IMR-90 (cell line): ENCODE data around the gene SIRT2. TPM values are rescaled to one million over a fixed set of nuclear protein-coding genes. Genes with fewer than 3 reads are reported as not detected.

Experiments used
- ATAC-seq: fragments of 200-7000 bp; cut with Tn5 transposase; 2 replicates; pipeline ENCODE4 v1.9.1; 2020; ENCODE audit warnings: low read depth, mild to moderate bottlenecking, moderate library complexity
- BruUV-seq: library from RNA; stranded (reverse); fragments of 400-500 nt; replicated peaks from 2 replicates; lab custom pipeline; 2021; lab: Mats Ljungman, UMichigan
- CTCF ChIA-PET: fragments of 300-600 bp; formaldehyde crosslinking; extraction: SDS; loops from one replicate; lab custom pipeline; 2021; ENCODE audit warnings: antibody characterized with exemption; lab: Yijun Ruan, JAX
- POLR2A ChIA-PET: fragments of 300-600 bp; sonication (Branson Sonifier 250); formaldehyde crosslinking; loops from one replicate; lab custom pipeline; 2022; ENCODE audit warnings: antibody characterized with exemption; ENCODE audit not compliant: unreplicated experiment; lab: Charles Lee
- DNase-seq: peaks from one replicate; pipeline ENCODE4 v3.0.0; 2013
- H2AFZ ChIP-seq: replicated peaks from 2 replicates; pipeline ENCODE3; 2013; ENCODE audit warnings: low read length, mild to moderate bottlenecking; ENCODE audit not compliant: poor library complexity
- H2AK5ac ChIP-seq: 2 replicates; pipeline ENCODE4 v1.6.1; 2013; ENCODE audit warnings: low read depth, low read length, inconsistent platforms
- H2AK9ac ChIP-seq: replicated peaks from 2 replicates; pipeline ENCODE3; 2013; ENCODE audit warnings: mild to moderate bottlenecking, low read depth, low read length, moderate library complexity; ENCODE audit not compliant: poor library complexity
- H2BK120ac ChIP-seq: 2 replicates; pipeline ENCODE4 v1.6.1; 2013; ENCODE audit warnings: low read depth, low read length, inconsistent platforms
- H2BK15ac ChIP-seq: 3 replicates; pipeline ENCODE4 v1.6.1; 2013; ENCODE audit warnings: low read depth, low read length, inconsistent platforms
- H2BK20ac ChIP-seq: 2 replicates; pipeline ENCODE4 v1.6.1; 2013; ENCODE audit warnings: low read depth, mild to moderate bottlenecking, inconsistent platforms, low read length, moderate library complexity
- H2BK5ac ChIP-seq: 2 replicates; pipeline ENCODE4 v1.6.1; 2013; ENCODE audit warnings: mild to moderate bottlenecking, low read depth, low read length, inconsistent platforms; ENCODE audit not compliant: poor library complexity, severe bottlenecking
- H3K14ac ChIP-seq: replicated peaks from 2 replicates; pipeline ENCODE4 v1.6.1; 2013; ENCODE audit warnings: low read depth, low read length, inconsistent platforms
- H3K18ac ChIP-seq: 2 replicates; pipeline ENCODE4 v1.6.1; 2013; ENCODE audit warnings: low read depth, low read length, control low read depth
- H3K23ac ChIP-seq: 2 replicates; pipeline ENCODE4 v1.6.1; 2013; ENCODE audit warnings: low read depth, low read length, inconsistent platforms
- H3K27ac ChIP-seq: 2 replicates; pipeline ENCODE4 v1.5.1; 2013; ENCODE audit warnings: mild to moderate bottlenecking, control low read depth, low read length; ENCODE audit not compliant: insufficient read depth
- H3K27me3 ChIP-seq: 2 replicates; pipeline ENCODE4 v1.6.1; 2013; ENCODE audit warnings: low read length; ENCODE audit not compliant: control insufficient read depth, insufficient read depth
- H3K36me3 ChIP-seq: 2 replicates; pipeline ENCODE4 v1.6.1; 2013; ENCODE audit warnings: low read length, mixed read lengths; ENCODE audit not compliant: control insufficient read depth, insufficient read depth
- H3K4ac ChIP-seq: 2 replicates; pipeline ENCODE4 v1.6.1; 2013; ENCODE audit warnings: low read depth, low read length, inconsistent platforms
- H3K4me1 ChIP-seq: 2 replicates; pipeline ENCODE4 v1.6.1; 2013; ENCODE audit warnings: low read length, mixed read lengths; ENCODE audit not compliant: control insufficient read depth, insufficient read depth
- H3K4me2 ChIP-seq: 2 replicates; pipeline ENCODE4 v1.6.1; 2013; ENCODE audit warnings: low read depth, mild to moderate bottlenecking, control low read depth, low read length, moderate library complexity
- H3K4me3 ChIP-seq: 2 replicates; pipeline ENCODE4 v1.5.1; 2013; ENCODE audit warnings: low read depth, mild to moderate bottlenecking, control low read depth, low read length, moderate library complexity; ENCODE audit not compliant: insufficient read depth
- H3K56ac ChIP-seq: 2 replicates; pipeline ENCODE4 v1.6.1; 2013; ENCODE audit warnings: low read length, inconsistent platforms; ENCODE audit not compliant: insufficient read depth; ENCODE audit errors: extremely low read depth
- H3K79me1 ChIP-seq, 2 experiments: 2 replicates each; pipeline ENCODE4 v1.6.1; 2013; ENCODE audit warnings: low read length in 2 of 2, inconsistent platforms in 1 of 2, low read depth in 1 of 2
- H3K9ac ChIP-seq: 2 replicates; pipeline ENCODE4 v1.6.1; 2013; ENCODE audit warnings: low read depth, low read length, control low read depth
- H3K9me1 ChIP-seq: 2 replicates; pipeline ENCODE4 v1.6.1; 2013; ENCODE audit warnings: low read length, inconsistent platforms; ENCODE audit not compliant: insufficient read depth
- H3K9me3 ChIP-seq: 2 replicates; pipeline ENCODE4 v1.6.1; 2013; ENCODE audit warnings: low read length; ENCODE audit not compliant: control insufficient read depth, insufficient read depth
- H4K20me1 ChIP-seq: 2 replicates; pipeline ENCODE4 v1.6.1; 2013; ENCODE audit warnings: low read length, inconsistent platforms; ENCODE audit not compliant: insufficient read depth
- H4K5ac ChIP-seq: 2 replicates; pipeline ENCODE4 v1.6.1; 2013; ENCODE audit warnings: mild to moderate bottlenecking, low read depth, low read length, control low read depth
- H4K8ac ChIP-seq, 2 experiments: 2 replicates each; pipeline ENCODE4 v1.6.1; 2013; ENCODE audit warnings: low read depth in 2 of 2, low read length in 2 of 2, control low read depth in 1 of 2, inconsistent platforms in 1 of 2
- H4K91ac ChIP-seq: 2 replicates; pipeline ENCODE4 v1.6.1; 2013; ENCODE audit warnings: low read depth, low read length, inconsistent platforms; ENCODE audit not compliant: insufficient read depth
- BHLHE40 ChIP-seq: fragments of 150-350 bp; IDR thresholded peaks from 2 replicates; pipeline ENCODE4 v1.6.1; 2016; ENCODE audit warnings: mild to moderate bottlenecking, low read depth, low read length
- CEBPB ChIP-seq: IDR thresholded peaks from 2 replicates; pipeline ENCODE4 v1.6.1; 2012; ENCODE audit warnings: low read depth, low read length, improper control_type of control experiment
- CHD1 ChIP-seq: IDR thresholded peaks from 2 replicates; pipeline ENCODE4 v1.6.1; 2012; ENCODE audit warnings: low read depth, low read length, improper control_type of control experiment
- NFE2L2 ChIP-seq: fragments of 150-350 bp; IDR thresholded peaks from 2 replicates; pipeline ENCODE4 v1.6.1; 2016; ENCODE audit warnings: low read depth, mild to moderate bottlenecking, low read length
- WGBS, 2 experiments: methylation state at CpG; one replicate each; pipeline versions ENCODE4 v1.1.5 to v1.1.7; 2013; ENCODE audit warnings: missing lambda C conversion rate in 2 of 2; ENCODE audit not compliant: insufficient read length in 1 of 2; ENCODE audit errors: extremely low coverage in 2 of 2; 5-methylcytosine and 5-hydroxymethylcytosine counted together
- dilution Hi-C: fragments of 300-500 bp; cut with HindIII; formaldehyde crosslinking; loops from one replicate; pipeline ENCODE4 v1.14.3; 2018; ENCODE audit warnings: low sequenced_read_pairs; ENCODE audit not compliant: unreplicated experiment
- in situ Hi-C: fragments of 300-500 bp; cut with MboI; formaldehyde crosslinking; loops from 3 replicates; pipeline ENCODE4 v1.14.3; 2019; ENCODE audit warnings: low sequenced_read_pairs, inconsistent platforms, mixed read lengths
- intact Hi-C: fragments of 100-400 bp; cut with micrococcal nuclease; formaldehyde crosslinking; loops from 2 replicates; pipeline ENCODE4 v1.10.0; 2022
- polyA plus RNA-seq, 3 experiments: library from polyadenylated mRNA; depleted of rRNA; stranded (reverse); fragments of >200 nt; gene quantifications; 2 replicates each; pipeline ENCODE4 v1.2.3, GENCODE V29; 2012; ENCODE audit warnings: low replicate concordance in 1 of 3
- total RNA-seq: library from RNA; depleted of rRNA; stranded (reverse); fragments of >200 nt; gene quantifications from 2 replicates; pipeline ENCODE4 v1.2.3, GENCODE V29; 2012
- TF ChIP-seq, protein P1 (sequence below): fragments of 150-350 bp; IDR thresholded peaks from 2 replicates; pipeline ENCODE4 v1.6.1; 2017; ENCODE audit warnings: mild to moderate bottlenecking, antibody characterized with exemption, low read length, low read depth

SIRT2 gene
- total and polyA plus RNA-seq, 2 of the 4 experiments (the other 2 are of a cell fraction): 43.0 to 50.0 TPM

DNA sequence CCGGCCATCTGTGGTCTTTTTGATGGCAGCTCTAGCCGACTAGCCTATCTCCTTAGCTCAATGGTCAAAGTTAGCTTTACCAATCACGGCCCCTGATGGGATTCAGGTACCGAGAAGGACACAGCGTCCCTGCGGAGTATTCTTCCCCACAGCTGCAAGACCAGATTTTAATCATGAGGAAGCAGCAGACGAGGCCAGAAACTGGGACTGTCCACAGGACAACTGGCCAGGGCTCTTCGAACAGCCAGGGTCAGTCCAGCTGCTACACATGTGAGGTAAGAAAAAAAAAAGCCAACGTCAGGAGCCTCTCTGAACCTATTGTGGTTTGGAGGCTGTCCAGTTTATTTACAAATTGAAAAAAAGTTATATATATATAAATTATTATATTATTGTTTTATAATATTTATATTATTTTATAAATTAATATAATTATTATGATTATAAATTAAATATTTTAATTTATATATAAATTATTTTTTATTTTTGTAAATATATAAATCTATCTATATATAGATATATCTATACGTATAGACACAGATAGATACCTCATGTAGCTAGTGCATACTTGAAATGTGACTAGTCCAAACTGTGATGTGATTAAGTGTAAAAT, 32.1 kb downstream of the SIRT2 start:
- POLR2A ChIA-PET: no interaction called here
- no peak overlapping the region for H3K4ac ChIP-seq
- H2AFZ ChIP-seq: peak overlapping the region; percentile 56
- H4K5ac ChIP-seq: no peak overlapping the region
- no peak overlapping the region for H2BK20ac ChIP-seq
- H2AK5ac ChIP-seq: no peak overlapping the region
- H4K8ac ChIP-seq: no peak overlapping the region
- in situ Hi-C loops (no loop called here), dilution Hi-C loops (no loop called here), intact Hi-C loops (no loop called here)
- H3K4me3 ChIP-seq: no peak overlapping the region
- TF ChIP-seq NFE2L2: no peak
- no peak for TF ChIP-seq BHLHE40
- no peak for TF ChIP-seq CEBPB
- no peak for TF ChIP-seq CHD1
- TF ChIP-seq, protein P1, sequence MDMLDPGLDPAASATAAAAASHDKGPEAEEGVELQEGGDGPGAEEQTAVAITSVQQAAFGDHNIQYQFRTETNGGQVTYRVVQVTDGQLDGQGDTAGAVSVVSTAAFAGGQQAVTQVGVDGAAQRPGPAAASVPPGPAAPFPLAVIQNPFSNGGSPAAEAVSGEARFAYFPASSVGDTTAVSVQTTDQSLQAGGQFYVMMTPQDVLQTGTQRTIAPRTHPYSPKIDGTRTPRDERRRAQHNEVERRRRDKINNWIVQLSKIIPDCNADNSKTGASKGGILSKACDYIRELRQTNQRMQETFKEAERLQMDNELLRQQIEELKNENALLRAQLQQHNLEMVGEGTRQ: no peak
- CTCF ChIA-PET: no interaction called here
- no peak overlapping the region for H3K9ac ChIP-seq
- no peaks in the 10 kb centered on the region for H3K27me3 ChIP-seq
- no peak overlapping the region for H3K23ac ChIP-seq
- H3K79me1 ChIP-seq: no peaks in the 10 kb centered on the region
- H3K4me1 ChIP-seq: peaks cover 5% of the 10 kb centered on the region; the same call in 1 of the 2 replicates
- H3K18ac ChIP-seq: no peak overlapping the region
- H3K27ac ChIP-seq: no peak overlapping the region
- no peak overlapping the region for H2BK5ac ChIP-seq
- no peak overlapping the region for H2BK120ac ChIP-seq
- H2AK9ac ChIP-seq: no peak overlapping the region
- peaks cover 7% of the 10 kb centered on the region for H3K9me1 ChIP-seq
- H3K9me3 ChIP-seq: no peaks in the 10 kb centered on the region
- no peaks in the 10 kb centered on the region for H3K36me3 ChIP-seq
- no peak overlapping the region for H4K91ac ChIP-seq
- H3K14ac ChIP-seq: no peak overlapping the region
- no peak overlapping the region for H3K56ac ChIP-seq
- 95% methylated on average over 6 of the region's 10 CpGs; no CpG with 5 or more reads in 1 of the 2 experiments for WGBS, 2 experiments
- H3K4me2 ChIP-seq: no peak overlapping the region
- no peak for ATAC-seq
- H2BK15ac ChIP-seq: no peak overlapping the region
- DNase-seq: no peak
- H4K20me1 ChIP-seq: no peaks in the 10 kb centered on the region
- BruUV-seq: no TSS peak
